ENCODE measurements around the gene RENBP. TPM values are rescaled to one million over a fixed set of nuclear protein-coding genes. Genes with fewer than 3 reads are reported as not detected.

The RENBP gene
- total and polyA plus RNA-seq, 9 donors = 0.80 to 4.9 (median 2.5) TPM

- DNase-seq = peak in 4 of 5 donors; percentile 49 to 65 (median 60)
- H3K4me1 ChIP-seq (ENCODE audit: insufficient read depth) = peaks cover 10% of the 10 kb centered on the region
- no peaks in the 10 kb centered on the region for H3K27me3 ChIP-seq
- intact Hi-C loops (cut with DNase I) = no loop called here
- peak overlapping the region; percentile 69 for H3K4me3 ChIP-seq
- TF ChIP-seq EP300 (IDR thresholded peaks at IDR 0.05) (no peak), POLR2A (IDR thresholded peaks at IDR 0.05) (no peak), CTCF (IDR thresholded peaks at IDR 0.05) (no peak)
- H3K9me3 ChIP-seq = no peaks in the 10 kb centered on the region
- H3K36me3 ChIP-seq = no peaks in the 10 kb centered on the region
- H3K27ac ChIP-seq = peak overlapping the region; percentile 64 to 91
- 32 to 42% (median 41%) methylated on average over 31 of the region's 31 CpGs for WGBS, 3 donors
Measured at GRCh38 chrX:153926858-153927671, 17.4 kb downstream of the RENBP start.

GRCh38 chrX:153926552-153926857, 17.9 kb downstream of the RENBP start:
- 21 to 33% (median 23%) methylated on average over 4 of the region's 4 CpGs for WGBS, 3 donors
- intact Hi-C loops (cut with DNase I) = no loop called here
- Histone ChIP-seq H3K4me3 (no peak overlapping the region), H3K4me1 (ENCODE audit: insufficient read depth) (peaks cover 12% of the 10 kb centered on the region), H3K27ac (peak overlapping the region; percentile 13 to 25), H3K36me3 (no peaks in the 10 kb centered on the region), H3K27me3 (no peaks in the 10 kb centered on the region), H3K9me3 (no peaks in the 10 kb centered on the region)
- TF ChIP-seq EP300 (IDR thresholded peaks at IDR 0.05) (no peak), CTCF (IDR thresholded peaks at IDR 0.05) (no peak), POLR2A (IDR thresholded peaks at IDR 0.05) (no peak)
- DNase-seq = no peak

GRCh38 chrX:153925739-153926551, 18.5 kb downstream of the RENBP start, which contains the start of gene ARHGAP4:
Gene ARHGAP4, minus strand, starts transcription at chrX:153926264. Its CDS starts 62 bp downstream, at chrX:153926202.
- WGBS, 3 donors = 27 to 44% (median 42%) methylated on average over 27 to 59 of the region's 59 CpGs
- Histone ChIP-seq H3K4me3 (no peak within 1 kb of the TSS), H3K27ac (peak within 1 kb of the TSS; percentile 25 to 91), H3K27me3 (no peaks in the 10 kb centered on the region), H3K9me3 (no peaks in the 10 kb centered on the region), H3K4me1 (ENCODE audit: insufficient read depth) (peaks cover 12% of the 10 kb centered on the region), H3K36me3 (no peaks in the 10 kb centered on the region)
- DNase-seq = peak in 1 of 5 donors; percentile 37
- TF ChIP-seq POLR2A (IDR thresholded peaks at IDR 0.05) (no peak), CTCF (IDR thresholded peaks at IDR 0.05) (no peak), EP300 (IDR thresholded peaks at IDR 0.05) (no peak)
- intact Hi-C loops (cut with DNase I) = no loop called here

- no peaks in the 10 kb centered on the region for H3K36me3 ChIP-seq
- no peak overlapping the region for H3K27ac ChIP-seq
- H3K4me3 ChIP-seq = no peak overlapping the region
- intact Hi-C loops (cut with DNase I) = no loop called here
- no peak for DNase-seq
- TF ChIP-seq EP300 (IDR thresholded peaks at IDR 0.05) = no peak
- TF ChIP-seq CTCF (IDR thresholded peaks at IDR 0.05) = no peak
- TF ChIP-seq POLR2A (IDR thresholded peaks at IDR 0.05) = no peak
- no peaks in the 10 kb centered on the region for H3K27me3 ChIP-seq
- no peaks in the 10 kb centered on the region for H3K9me3 ChIP-seq
- peaks cover 12% of the 10 kb centered on the region for H3K4me1 ChIP-seq (ENCODE audit: insufficient read depth)
- WGBS, 3 donors = 80 to 87% (median 86%) methylated on average over 4 of the region's 4 CpGs
Measured at GRCh38 chrX:153925387-153925738, 19.1 kb downstream of the RENBP start.
